PC-3 (cell line): ENCODE results near the gene RPS15. TPM values are rescaled to one million over a fixed set of nuclear protein-coding genes. Genes with fewer than 3 reads are reported as not detected.

Source experiments
- ATAC-seq: fragments of 200-7000 bp; cut with Tn5 transposase; 2 replicates; pipeline ENCODE4 v1.9.1; 2020; ENCODE audit warnings: mild to moderate bottlenecking, moderate library complexity
- BruUV-seq: library from RNA; stranded (reverse); fragments of 400-500 nt; replicated peaks from 2 replicates; lab custom pipeline; 2021; lab: Mats Ljungman, UMichigan
- CTCF ChIA-PET: fragments of 300-600 bp; sonication (Branson Sonifier 250); formaldehyde crosslinking; loops from one replicate; lab custom pipeline; 2022; ENCODE audit warnings: antibody characterized with exemption; lab: Charles Lee
- POLR2A ChIA-PET: fragments of 300-600 bp; sonication (Branson Sonifier 250); formaldehyde crosslinking; loops from one replicate; lab custom pipeline; 2022; ENCODE audit warnings: antibody characterized with exemption; ENCODE audit not compliant: unreplicated experiment; lab: Charles Lee
- DNase-seq: peaks from one replicate; pipeline ENCODE4 v3.0.0-alpha.2; 2015
- H2AFZ ChIP-seq: fragments of 300-600 bp; sonication (generic); 2 replicates; pipeline ENCODE4 v1.6.0; 2016; ENCODE audit warnings: antibody characterized with exemption, low read length
- H3F3A ChIP-seq: fragments of 300-600 bp; sonication (generic); one replicate; pipeline ENCODE4 v1.6.0; 2017; ENCODE audit warnings: antibody characterized with exemption, low read length, control low read depth, mild to moderate bottlenecking; ENCODE audit not compliant: unreplicated experiment
- H3K27ac ChIP-seq: fragments of 300-600 bp; sonication (generic); 2 replicates; pipeline ENCODE4 v1.5.1; 2016; ENCODE audit warnings: mild to moderate bottlenecking, low read length
- H3K27me3 ChIP-seq: fragments of 300-600 bp; sonication (generic); 2 replicates; pipeline ENCODE4 v1.6.1; 2016; ENCODE audit warnings: low read length, mixed read lengths
- H3K36me3 ChIP-seq: fragments of 300-600 bp; sonication (generic); 2 replicates; pipeline ENCODE4 v1.6.1; 2016; ENCODE audit warnings: low read depth, mixed run types, low read length, mixed read lengths
- H3K4me1 ChIP-seq: fragments of 300-600 bp; sonication (generic); 2 replicates; pipeline ENCODE4 v1.5.1; 2016; ENCODE audit warnings: low read length; ENCODE audit not compliant: insufficient read depth
- H3K4me2 ChIP-seq: fragments of 300-600 bp; sonication (generic); 2 replicates; pipeline ENCODE4 v1.6.0; 2016; ENCODE audit warnings: low read length
- H3K4me3 ChIP-seq: fragments of 300-600 bp; sonication (generic); 2 replicates; pipeline ENCODE4 v1.5.1; 2016; ENCODE audit warnings: mild to moderate bottlenecking, low read length, mixed read lengths
- H3K79me2 ChIP-seq: fragments of 300-600 bp; sonication (generic); 2 replicates; pipeline ENCODE4 v1.6.1; 2017; ENCODE audit warnings: low read length, mixed read lengths
- H3K9ac ChIP-seq: fragments of 300-600 bp; sonication (generic); 2 replicates; pipeline ENCODE4 v1.6.0; 2016; ENCODE audit warnings: mild to moderate bottlenecking, low read length
- H3K9me2 ChIP-seq: fragments of 300-600 bp; sonication (generic); replicated peaks from 2 replicates; pipeline ENCODE4 v1.6.1; 2016; ENCODE audit warnings: mixed run types, low read length, mixed read lengths
- H3K9me3 ChIP-seq: fragments of 300-600 bp; sonication (generic); 2 replicates; pipeline ENCODE4 v1.6.1; 2016; ENCODE audit warnings: low read length, mixed read lengths
- H4K20me1 ChIP-seq: fragments of 300-600 bp; sonication (generic); 2 replicates; pipeline ENCODE4 v1.6.1; 2016; ENCODE audit warnings: low read length, mixed read lengths
- EZH2 ChIP-seq: fragments of 300-600 bp; sonication (generic); IDR thresholded peaks from one replicate; pipeline ENCODE4 v1.6.1; 2017; ENCODE audit warnings: antibody characterized with exemption, mild to moderate bottlenecking, low read length; ENCODE audit not compliant: unreplicated experiment
- EZH2phosphoT487 ChIP-seq: fragments of 300-600 bp; sonication (generic); IDR thresholded peaks from 2 replicates; pipeline ENCODE4 v1.6.1; 2018; ENCODE audit warnings: mild to moderate bottlenecking, antibody characterized with exemption, low read length, borderline replicate concordance
- intact Hi-C: fragments of 100-400 bp; cut with micrococcal nuclease; formaldehyde crosslinking; loops from 2 replicates; pipeline ENCODE4 v1.9.0; 2023
- total RNA-seq: library from RNA; depleted of rRNA; stranded (reverse); fragments of >200 nt; gene quantifications from 2 replicates; pipeline ENCODE4 v1.2.3, GENCODE V29; 2014
- TF ChIP-seq, protein P1 (sequence below): fragments of 300-600 bp; sonication (generic); conservative IDR thresholded peaks from 2 replicates; pipeline ENCODE4 v1.5.1; 2017; ENCODE audit warnings: antibody characterized with exemption, low read depth, mild to moderate bottlenecking, low read length

The RPS15 gene
- total RNA-seq, 1 experiment from 2014 or later, result 1,797 TPM

DNA sequence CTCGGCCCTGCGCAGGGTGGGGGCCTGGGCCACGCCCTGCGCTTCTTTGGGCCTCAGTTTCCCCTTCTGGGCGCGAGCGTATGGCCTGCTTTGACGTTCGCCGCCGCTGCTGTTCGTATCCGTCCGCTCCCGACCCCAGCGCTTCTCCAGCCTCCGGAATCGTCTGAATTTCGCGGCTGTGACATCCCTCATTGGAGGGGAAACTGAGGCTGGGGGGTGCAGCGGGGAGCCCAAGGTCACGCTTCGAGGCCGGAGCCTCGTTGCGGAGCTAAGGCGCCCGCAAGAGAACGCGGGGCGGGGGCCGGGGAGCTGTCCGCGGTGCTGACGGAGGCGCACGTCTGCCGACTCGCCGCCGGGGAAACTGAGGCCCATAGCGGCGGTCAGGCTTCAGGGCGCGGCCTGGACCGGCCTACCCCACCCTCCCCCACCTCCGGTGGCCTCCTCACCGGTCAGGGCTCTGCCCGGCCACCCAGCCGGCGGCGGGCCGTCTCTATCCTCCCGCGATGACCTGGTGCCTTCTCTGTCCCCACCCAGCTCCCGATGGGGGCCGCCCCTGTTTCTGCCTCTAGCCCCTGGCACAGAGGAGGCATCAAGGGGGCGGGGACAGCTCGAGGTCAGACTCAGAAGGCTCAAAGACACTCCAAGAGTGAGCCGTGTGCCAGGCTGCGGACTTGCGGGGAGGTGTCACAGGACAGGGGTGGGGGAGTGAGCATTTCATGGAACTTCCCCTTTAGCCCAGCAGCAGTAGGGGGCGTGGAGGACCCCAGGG is 8.7 kb downstream of the RPS15 start:
- BruUV-seq, result no TSS peak

GRCh38 chr19:1447504-1447903 is 9.3 kb downstream of the RPS15 start:
- no peak overlapping the region for H3K9ac ChIP-seq
- peaks cover 13% of the 10 kb centered on the region for H3K27me3 ChIP-seq
- no peaks in the 10 kb centered on the region for H3K9me3 ChIP-seq
- H3K79me2 ChIP-seq, result no peaks in the 10 kb centered on the region
- intact Hi-C loops, result no loop called here
- no peak overlapping the region for H3K4me2 ChIP-seq
- ATAC-seq (no peak), DNase-seq (no peak)
- no peak overlapping the region for H2AFZ ChIP-seq
- no peaks in the 10 kb centered on the region for H3K9me2 ChIP-seq
- no peak overlapping the region for H3K27ac ChIP-seq
- H3K36me3 ChIP-seq, result peaks cover 1% of the 10 kb centered on the region; the same call in 1 of the 2 replicates
- no peaks in the 10 kb centered on the region for H4K20me1 ChIP-seq
- H3K4me3 ChIP-seq, result no peak overlapping the region
- peaks cover 8% of the 10 kb centered on the region; the same call in 1 of the 2 replicates for H3K4me1 ChIP-seq
- TF ChIP-seq, protein P1, sequence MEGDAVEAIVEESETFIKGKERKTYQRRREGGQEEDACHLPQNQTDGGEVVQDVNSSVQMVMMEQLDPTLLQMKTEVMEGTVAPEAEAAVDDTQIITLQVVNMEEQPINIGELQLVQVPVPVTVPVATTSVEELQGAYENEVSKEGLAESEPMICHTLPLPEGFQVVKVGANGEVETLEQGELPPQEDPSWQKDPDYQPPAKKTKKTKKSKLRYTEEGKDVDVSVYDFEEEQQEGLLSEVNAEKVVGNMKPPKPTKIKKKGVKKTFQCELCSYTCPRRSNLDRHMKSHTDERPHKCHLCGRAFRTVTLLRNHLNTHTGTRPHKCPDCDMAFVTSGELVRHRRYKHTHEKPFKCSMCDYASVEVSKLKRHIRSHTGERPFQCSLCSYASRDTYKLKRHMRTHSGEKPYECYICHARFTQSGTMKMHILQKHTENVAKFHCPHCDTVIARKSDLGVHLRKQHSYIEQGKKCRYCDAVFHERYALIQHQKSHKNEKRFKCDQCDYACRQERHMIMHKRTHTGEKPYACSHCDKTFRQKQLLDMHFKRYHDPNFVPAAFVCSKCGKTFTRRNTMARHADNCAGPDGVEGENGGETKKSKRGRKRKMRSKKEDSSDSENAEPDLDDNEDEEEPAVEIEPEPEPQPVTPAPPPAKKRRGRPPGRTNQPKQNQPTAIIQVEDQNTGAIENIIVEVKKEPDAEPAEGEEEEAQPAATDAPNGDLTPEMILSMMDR, result no peak
- no peak for TF ChIP-seq EZH2phosphoT487
- TF ChIP-seq EZH2, result no peak
- no peaks in the 10 kb centered on the region for H3F3A ChIP-seq
- POLR2A ChIA-PET, result no interaction called here
- CTCF ChIA-PET, result no interaction called here
- BruUV-seq, result no TSS peak

More for the DNA sequence above, 8.7 kb downstream of the RPS15 start:
- H3K27me3 ChIP-seq, result peaks cover 8% of the 10 kb centered on the region; the same call in 1 of the 2 replicates
- peaks cover 8% of the 10 kb centered on the region; the same call in 1 of the 2 replicates for H3K36me3 ChIP-seq
- ChIA-PET POLR2A (no interaction called here), CTCF (no interaction called here)
- DNase-seq (no peak), ATAC-seq (no peak)
- peaks cover 3% of the 10 kb centered on the region for H4K20me1 ChIP-seq
- no peak overlapping the region for H3K9ac ChIP-seq
- H3F3A ChIP-seq, result peaks cover 1% of the 10 kb centered on the region
- H3K4me2 ChIP-seq, result no peak overlapping the region
- no peak overlapping the region for H3K4me3 ChIP-seq
- no peaks in the 10 kb centered on the region for H3K9me3 ChIP-seq
- no peaks in the 10 kb centered on the region for H3K9me2 ChIP-seq
- H3K4me1 ChIP-seq, result peaks cover 8% of the 10 kb centered on the region; the same call in 1 of the 2 replicates
- intact Hi-C loops, result no loop called here
- H3K27ac ChIP-seq, result no peak overlapping the region
- no peak overlapping the region for H2AFZ ChIP-seq
- no peak for TF ChIP-seq EZH2phosphoT487
- TF ChIP-seq, protein P1, result no peak
- no peak for TF ChIP-seq EZH2
- H3K79me2 ChIP-seq, result no peaks in the 10 kb centered on the region

DNA sequence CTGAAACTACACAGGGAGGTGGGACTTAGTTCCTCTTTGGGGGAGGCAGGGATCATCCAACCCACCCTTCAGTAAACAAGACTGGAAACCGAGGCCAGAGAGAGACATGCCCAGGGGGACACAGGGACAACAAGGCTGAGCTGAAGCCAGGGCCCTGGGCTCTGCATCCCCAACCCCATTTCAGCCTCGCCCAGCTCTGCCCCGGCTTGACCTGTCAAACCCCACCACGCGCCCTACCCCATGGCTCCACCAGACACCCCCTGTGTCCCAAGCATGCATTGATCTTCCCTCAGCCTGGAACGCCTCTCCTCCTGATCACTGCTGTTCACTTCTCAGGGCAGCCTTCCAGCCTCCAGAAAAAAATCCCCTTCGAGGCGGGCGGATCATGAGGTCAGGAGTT is 9.7 kb downstream of the RPS15 start:
- H4K20me1 ChIP-seq, result no peaks in the 10 kb centered on the region
- ChIA-PET POLR2A (no interaction called here), CTCF (no interaction called here)
- H3K4me3 ChIP-seq, result no peak overlapping the region
- no TSS peak for BruUV-seq
- TF ChIP-seq EZH2phosphoT487 (no peak), EZH2 (no peak)
- TF ChIP-seq, protein P1, result no peak
- no peak for ATAC-seq
- H3K4me2 ChIP-seq, result no peak overlapping the region
- peaks cover 8% of the 10 kb centered on the region; the same call in 1 of the 2 replicates for H3K4me1 ChIP-seq
- H3K27ac ChIP-seq, result no peak overlapping the region
- H3K79me2 ChIP-seq, result no peaks in the 10 kb centered on the region
- intact Hi-C loops, result no loop called here
- H3K36me3 ChIP-seq, result no peaks in the 10 kb centered on the region
- H3K9me3 ChIP-seq, result no peaks in the 10 kb centered on the region
- peaks cover 15% of the 10 kb centered on the region for H3K27me3 ChIP-seq
- no peak overlapping the region for H3K9ac ChIP-seq
- no peaks in the 10 kb centered on the region for H3K9me2 ChIP-seq
- DNase-seq, result no peak
- no peak overlapping the region for H2AFZ ChIP-seq
- no peaks in the 10 kb centered on the region for H3F3A ChIP-seq
